Measurements from ENCODE around the gene FSD2.
"Not testable (repeated sequence)": the region's sequence is repeated elsewhere in the genome, so short reads cannot be mapped to it uniquely, and the experiment has no call there.

The FSD2 gene

GRCh38 chr15:82726816-82727215, 79.1 kb downstream of the FSD2 start:
- DNase-seq = no peak

GRCh38 chr15:82715003-82715402, 90.9 kb downstream of the FSD2 start:
- DNase-seq = no peak

DNA sequence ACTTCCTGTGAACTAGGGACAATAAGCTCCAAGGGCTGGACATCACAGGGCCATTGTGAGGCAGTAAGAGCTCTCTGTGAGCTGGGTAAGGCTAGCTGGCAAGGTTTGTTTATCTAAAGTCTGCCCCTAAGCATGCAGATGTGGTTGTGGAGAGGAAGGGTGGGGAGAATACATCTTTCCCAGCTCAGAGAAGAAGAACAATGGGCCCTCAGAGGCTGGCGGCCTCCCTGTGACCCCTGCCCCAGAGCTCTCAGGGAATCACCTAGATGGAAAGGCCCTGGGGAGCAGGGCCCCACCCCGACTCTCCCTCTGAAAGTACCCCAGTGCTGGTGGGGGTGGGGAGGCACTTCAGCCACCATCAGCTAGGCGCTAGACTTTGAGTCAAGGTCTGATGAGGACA, 91.9 kb downstream of the FSD2 start:
- no peak for DNase-seq

GRCh38 chr15:82712036-82712435, 93.8 kb downstream of the FSD2 start:
- DNase-seq = no peak

DNA sequence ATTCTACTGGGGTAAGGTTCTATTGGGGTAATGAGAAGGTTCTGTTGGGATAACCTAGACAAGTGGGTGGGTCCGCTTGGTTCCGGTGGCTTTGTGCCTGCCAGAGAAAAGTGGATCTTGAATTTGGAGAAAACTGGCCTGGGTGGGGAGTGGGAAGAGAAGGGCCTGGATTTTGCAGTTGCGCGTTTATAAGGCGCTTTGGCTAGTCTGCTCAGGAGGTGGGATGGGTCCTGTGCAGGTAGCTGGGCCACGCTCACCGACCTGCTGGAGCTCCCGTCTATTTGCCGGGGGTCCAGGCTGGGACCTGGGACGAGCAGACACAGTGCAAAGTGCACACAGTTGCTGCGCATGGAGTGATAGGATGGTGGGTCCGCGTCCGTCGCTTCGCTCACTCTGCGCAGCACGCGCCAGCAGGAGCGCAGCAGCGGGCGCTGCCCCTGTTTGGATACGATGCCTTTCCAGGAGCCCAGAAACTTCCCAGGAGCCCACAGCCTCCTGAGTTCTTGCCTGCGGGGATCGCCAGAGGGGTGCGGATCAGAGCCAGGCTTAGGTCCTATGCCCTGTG, 94.9 kb downstream of the FSD2 start:
- no peak for DNase-seq

- DNase-seq = no peak
These were observed 95.7 kb downstream of the FSD2 start for GRCh38 chr15:82710208-82710555.

GRCh38 chr15:82709421-82710207, 96.3 kb downstream of the FSD2 start, which contains the start of gene AP3B2:
Gene AP3B2 (minus strand): TSS chr15:82709875. CDS start chr15:82709706, 169 bp downstream.
- DNase-seq = peak; percentile 74 to 83

DNA sequence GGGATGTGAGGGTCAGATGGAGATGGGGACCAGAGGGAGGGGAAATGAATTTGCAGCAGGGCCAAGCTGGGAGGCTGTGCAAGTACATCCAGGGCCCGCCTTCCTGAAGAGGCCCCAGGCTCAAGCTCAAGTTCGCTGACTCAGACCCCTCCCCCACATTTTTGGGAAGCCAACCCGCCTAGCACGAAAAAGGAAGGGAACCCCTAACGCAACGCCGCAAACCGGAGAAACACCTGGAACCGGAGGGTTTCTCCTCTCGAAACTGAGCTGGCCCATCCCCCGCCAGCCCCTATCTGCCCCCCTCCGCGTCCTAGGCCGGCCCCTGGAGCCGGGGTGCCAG, 96.8 kb downstream of the FSD2 start:
- DNase-seq = no peak

- DNase-seq = not testable (repeated sequence)
These were observed 100.0 kb downstream of the FSD2 start for GRCh38 chr15:82705856-82706255.
